Astrocyte (in vitro differentiated cells and primary cell): ENCODE measurements around the gene VAMP1. TPM values are rescaled to one million over a fixed set of nuclear protein-coding genes. Genes with fewer than 3 reads are reported as not detected.

Experiments used
- DNase-seq: peaks from one replicate; pipeline ENCODE4 v3.0.0-alpha.2; 2010; ENCODE audit warnings: low read depth
- FAIRE-seq: peaks from 2 replicates; lab custom pipeline; 2011; peaks lifted over from hg19 to GRCh38; lab: Jason Lieb, UNC
- H2AFZ ChIP-seq: 2 replicates; pipeline ENCODE4 v1.6.0; 2012; ENCODE audit warnings: low read depth, low read length, inconsistent platforms
- H3K27ac ChIP-seq: 2 replicates; pipeline ENCODE4 v1.5.1; 2011; ENCODE audit warnings: low read depth, low read length, inconsistent platforms
- H3K27me3 ChIP-seq: 2 replicates; pipeline ENCODE4 v1.6.0; 2011; ENCODE audit warnings: low read length, inconsistent platforms; ENCODE audit not compliant: insufficient read depth
- H3K36me3 ChIP-seq: 2 replicates; pipeline ENCODE4 v1.5.1; 2011; ENCODE audit warnings: low read length, inconsistent platforms; ENCODE audit not compliant: insufficient read depth
- H3K4me1 ChIP-seq: 2 replicates; pipeline ENCODE4 v1.5.1; 2011; ENCODE audit warnings: low read length, inconsistent platforms; ENCODE audit not compliant: insufficient read depth
- H3K4me2 ChIP-seq: 2 replicates; pipeline ENCODE4 v1.6.0; 2012; ENCODE audit warnings: low read length, inconsistent platforms
- H3K4me3 ChIP-seq: 2 replicates; pipeline ENCODE4 v1.5.1; 2011; ENCODE audit warnings: low read depth, mild to moderate bottlenecking, low read length, inconsistent platforms; ENCODE audit not compliant: insufficient read depth
- H3K79me2 ChIP-seq: 2 replicates; pipeline ENCODE4 v1.6.0; 2012; ENCODE audit warnings: mild to moderate bottlenecking, low read length, inconsistent platforms; ENCODE audit not compliant: insufficient read depth
- H3K9ac ChIP-seq: 2 replicates; pipeline ENCODE4 v1.6.0; 2012; ENCODE audit warnings: mild to moderate bottlenecking, low read length, inconsistent platforms
- H3K9me3 ChIP-seq: 2 replicates; pipeline ENCODE4 v1.5.1; 2012; ENCODE audit warnings: low read depth, mild to moderate bottlenecking, low read length, inconsistent platforms; ENCODE audit not compliant: insufficient read depth
- H4K20me1 ChIP-seq: 2 replicates; pipeline ENCODE4 v1.6.0; 2012; ENCODE audit warnings: low read length, inconsistent platforms; ENCODE audit not compliant: insufficient read depth
- H3K27ac Mint-ChIP-seq: one replicate; pipeline ENCODE4 v1.8.0; 2021; ENCODE audit warnings: mild to moderate bottlenecking, mixed read lengths; ENCODE audit not compliant: unreplicated experiment
- H3K27me3 Mint-ChIP-seq: one replicate; pipeline ENCODE4 v1.8.0; 2021; ENCODE audit warnings: low read depth, mixed read lengths; ENCODE audit not compliant: unreplicated experiment
- H3K36me3 Mint-ChIP-seq: one replicate; pipeline ENCODE4 v1.8.0; 2021; ENCODE audit warnings: low read depth, mixed read lengths; ENCODE audit not compliant: unreplicated experiment
- H3K4me1 Mint-ChIP-seq: one replicate; pipeline ENCODE4 v1.8.0; 2021; ENCODE audit warnings: low read depth, mixed read lengths; ENCODE audit not compliant: unreplicated experiment
- H3K4me3 Mint-ChIP-seq: one replicate; pipeline ENCODE4 v1.8.0; 2021; ENCODE audit warnings: mild to moderate bottlenecking, moderate library complexity, mixed read lengths; ENCODE audit not compliant: unreplicated experiment
- H3K9me3 Mint-ChIP-seq: one replicate; pipeline ENCODE4 v1.8.0; 2021; ENCODE audit warnings: mild to moderate bottlenecking, mixed read lengths; ENCODE audit not compliant: unreplicated experiment
- EZH2 ChIP-seq: IDR thresholded peaks from 2 replicates; pipeline ENCODE4 v1.6.1; 2012; ENCODE audit warnings: mild to moderate bottlenecking, low read length, inconsistent platforms; ENCODE audit not compliant: insufficient read depth
- total RNA-seq: library from RNA; stranded (reverse); gene quantifications from 2 replicates; pipeline ENCODE4 v1.2.1, GENCODE V29; 2021
- TF ChIP-seq, protein P1 (sequence below): IDR thresholded peaks from 2 replicates; pipeline ENCODE4 v1.5.1; 2011; ENCODE audit warnings: low read depth, mild to moderate bottlenecking, inconsistent platforms, low read length, moderate library complexity; ENCODE audit not compliant: insufficient read depth

The VAMP1 gene
- total RNA-seq, 1 donor from 2014 or later: 23.1 TPM

DNA sequence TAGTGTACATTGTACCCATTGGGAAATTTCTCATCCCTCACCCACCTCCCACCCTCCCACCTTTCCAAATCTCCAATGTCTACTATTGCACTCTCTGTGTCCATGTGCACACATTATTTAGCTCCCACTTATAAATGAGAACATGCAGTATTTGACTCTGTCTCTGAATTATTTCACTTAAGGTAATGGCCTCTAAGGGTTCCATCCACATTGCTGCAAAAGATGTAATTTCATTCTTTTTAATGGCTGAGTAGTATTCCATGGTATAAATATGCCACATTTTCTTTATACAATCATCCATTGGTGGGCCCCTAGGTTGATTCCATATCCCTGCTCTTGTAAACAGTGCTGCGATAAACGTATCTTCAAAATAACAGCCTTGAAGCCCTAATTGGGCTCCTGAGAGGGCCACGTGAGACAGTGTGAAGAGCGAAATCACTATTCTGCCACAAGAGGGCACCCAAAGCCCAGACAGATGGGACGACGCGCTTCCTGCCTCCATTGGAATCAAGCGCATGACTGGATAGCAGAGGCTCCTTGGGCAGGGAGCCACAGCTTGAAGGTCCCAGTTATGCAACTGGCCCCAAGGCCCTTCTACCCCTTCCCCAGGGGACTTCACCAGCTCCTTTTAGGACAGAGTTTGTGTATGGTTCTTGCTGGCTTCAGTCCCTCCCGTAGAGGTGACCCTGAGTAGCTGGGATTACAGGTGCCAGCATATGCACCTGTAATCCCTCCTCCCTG, 47.0 kb downstream of the VAMP1 start:
- H3K4me1 ChIP-seq: no peaks in the 10 kb centered on the region
- H3K36me3 Mint-ChIP-seq: no peaks in the 10 kb centered on the region
- H3K36me3 ChIP-seq: no peaks in the 10 kb centered on the region
- H3K27me3 ChIP-seq: no peaks in the 10 kb centered on the region
- no peak overlapping the region for H3K4me2 ChIP-seq
- no peaks in the 10 kb centered on the region for H3K79me2 ChIP-seq
- H3K4me1 Mint-ChIP-seq: peaks cover 2% of the 10 kb centered on the region
- FAIRE-seq (no peak), DNase-seq (peak; percentile 75)
- H3K4me3 Mint-ChIP-seq: no peak overlapping the region
- no peak overlapping the region for H2AFZ ChIP-seq
- no peak overlapping the region for H3K27ac ChIP-seq
- no peaks in the 10 kb centered on the region for H3K9me3 Mint-ChIP-seq
- TF ChIP-seq, protein P1, sequence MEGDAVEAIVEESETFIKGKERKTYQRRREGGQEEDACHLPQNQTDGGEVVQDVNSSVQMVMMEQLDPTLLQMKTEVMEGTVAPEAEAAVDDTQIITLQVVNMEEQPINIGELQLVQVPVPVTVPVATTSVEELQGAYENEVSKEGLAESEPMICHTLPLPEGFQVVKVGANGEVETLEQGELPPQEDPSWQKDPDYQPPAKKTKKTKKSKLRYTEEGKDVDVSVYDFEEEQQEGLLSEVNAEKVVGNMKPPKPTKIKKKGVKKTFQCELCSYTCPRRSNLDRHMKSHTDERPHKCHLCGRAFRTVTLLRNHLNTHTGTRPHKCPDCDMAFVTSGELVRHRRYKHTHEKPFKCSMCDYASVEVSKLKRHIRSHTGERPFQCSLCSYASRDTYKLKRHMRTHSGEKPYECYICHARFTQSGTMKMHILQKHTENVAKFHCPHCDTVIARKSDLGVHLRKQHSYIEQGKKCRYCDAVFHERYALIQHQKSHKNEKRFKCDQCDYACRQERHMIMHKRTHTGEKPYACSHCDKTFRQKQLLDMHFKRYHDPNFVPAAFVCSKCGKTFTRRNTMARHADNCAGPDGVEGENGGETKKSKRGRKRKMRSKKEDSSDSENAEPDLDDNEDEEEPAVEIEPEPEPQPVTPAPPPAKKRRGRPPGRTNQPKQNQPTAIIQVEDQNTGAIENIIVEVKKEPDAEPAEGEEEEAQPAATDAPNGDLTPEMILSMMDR: peak; percentile 77
- TF ChIP-seq EZH2: no peak
- no peaks in the 10 kb centered on the region for H4K20me1 ChIP-seq
- H3K9me3 ChIP-seq: no peaks in the 10 kb centered on the region
- no peak overlapping the region for H3K9ac ChIP-seq
- no peak overlapping the region for H3K27ac Mint-ChIP-seq
- no peak overlapping the region for H3K4me3 ChIP-seq
- H3K27me3 Mint-ChIP-seq: peaks cover 3% of the 10 kb centered on the region

DNA sequence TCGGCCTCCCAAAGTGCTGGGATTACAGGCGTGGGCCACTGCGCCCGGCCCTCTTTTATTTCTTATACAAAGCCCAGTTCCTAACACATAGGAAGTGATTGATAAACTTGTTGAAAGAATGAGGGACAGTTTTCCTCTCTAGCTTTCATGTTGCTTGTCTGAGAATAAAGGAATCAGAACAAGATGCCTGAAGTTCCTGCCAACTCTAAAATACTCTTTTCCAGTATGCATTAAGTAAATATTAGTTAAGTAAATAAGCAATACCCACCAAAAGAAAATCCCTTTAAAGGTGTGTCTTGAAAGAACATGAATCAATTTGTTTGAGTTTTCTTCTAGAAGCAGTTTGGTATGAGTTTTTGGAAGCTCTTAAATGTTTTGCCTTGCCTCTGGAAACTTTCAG, 50.1 kb downstream of the VAMP1 start:
- Mint-ChIP-seq H3K4me1 (no peaks in the 10 kb centered on the region), H3K36me3 (no peaks in the 10 kb centered on the region), H3K4me3 (no peak overlapping the region), H3K27me3 (peaks cover 4% of the 10 kb centered on the region), H3K27ac (no peak overlapping the region), H3K9me3 (peaks cover 3% of the 10 kb centered on the region)
- no peak overlapping the region for H3K4me2 ChIP-seq
- H4K20me1 ChIP-seq: no peaks in the 10 kb centered on the region
- no peak overlapping the region for H3K9ac ChIP-seq
- no peaks in the 10 kb centered on the region for H3K27me3 ChIP-seq
- no peaks in the 10 kb centered on the region for H3K36me3 ChIP-seq
- DNase-seq (no peak), FAIRE-seq (no peak)
- H2AFZ ChIP-seq: no peak overlapping the region
- H3K9me3 ChIP-seq: no peaks in the 10 kb centered on the region
- H3K79me2 ChIP-seq: no peaks in the 10 kb centered on the region
- no peak overlapping the region for H3K27ac ChIP-seq
- no peak overlapping the region for H3K4me3 ChIP-seq
- no peak for TF ChIP-seq EZH2
- TF ChIP-seq, protein P1: no peak
- H3K4me1 ChIP-seq: no peaks in the 10 kb centered on the region

DNA sequence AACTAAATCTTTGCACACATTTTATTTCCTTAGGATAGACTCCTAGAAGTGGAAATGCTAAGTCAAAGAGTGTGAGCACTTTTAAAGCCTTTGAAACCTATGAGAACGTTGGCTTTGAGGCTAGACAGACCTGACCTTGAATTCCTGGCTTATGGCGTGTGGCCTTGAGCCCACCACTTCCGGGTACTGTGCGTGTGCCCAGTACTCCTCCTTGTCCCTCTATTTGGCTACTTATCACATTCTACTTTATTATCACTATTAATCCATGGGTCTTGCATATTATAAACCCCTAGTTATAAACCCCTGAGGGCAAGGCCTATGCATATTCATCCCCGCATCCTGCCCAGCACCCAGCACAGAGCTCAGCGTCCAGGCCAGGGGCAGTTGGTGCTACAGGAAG, 51.7 kb downstream of the VAMP1 start:
- peaks cover 6% of the 10 kb centered on the region for H3K27me3 Mint-ChIP-seq

More for the DNA sequence above, 51.7 kb downstream of the VAMP1 start:
- Histone ChIP-seq H3K9me3 (no peaks in the 10 kb centered on the region), H3K27ac (no peak overlapping the region), H3K4me2 (no peak overlapping the region), H3K36me3 (no peaks in the 10 kb centered on the region), H3K79me2 (no peaks in the 10 kb centered on the region), H3K27me3 (no peaks in the 10 kb centered on the region), H3K9ac (no peak overlapping the region), H3K4me1 (no peaks in the 10 kb centered on the region), H2AFZ (no peak overlapping the region), H3K4me3 (no peak overlapping the region), H4K20me1 (no peaks in the 10 kb centered on the region)
- Mint-ChIP-seq H3K36me3 (no peaks in the 10 kb centered on the region), H3K4me3 (peak overlapping the region; percentile 56), H3K9me3 (peaks cover 3% of the 10 kb centered on the region), H3K4me1 (no peaks in the 10 kb centered on the region), H3K27ac (no peak overlapping the region)
- TF ChIP-seq, protein P1: no peak
- no peak for TF ChIP-seq EZH2
- DNase-seq: no peak
- no peak for FAIRE-seq
